ENCODE results near the gene LRRK1.

DNA sequence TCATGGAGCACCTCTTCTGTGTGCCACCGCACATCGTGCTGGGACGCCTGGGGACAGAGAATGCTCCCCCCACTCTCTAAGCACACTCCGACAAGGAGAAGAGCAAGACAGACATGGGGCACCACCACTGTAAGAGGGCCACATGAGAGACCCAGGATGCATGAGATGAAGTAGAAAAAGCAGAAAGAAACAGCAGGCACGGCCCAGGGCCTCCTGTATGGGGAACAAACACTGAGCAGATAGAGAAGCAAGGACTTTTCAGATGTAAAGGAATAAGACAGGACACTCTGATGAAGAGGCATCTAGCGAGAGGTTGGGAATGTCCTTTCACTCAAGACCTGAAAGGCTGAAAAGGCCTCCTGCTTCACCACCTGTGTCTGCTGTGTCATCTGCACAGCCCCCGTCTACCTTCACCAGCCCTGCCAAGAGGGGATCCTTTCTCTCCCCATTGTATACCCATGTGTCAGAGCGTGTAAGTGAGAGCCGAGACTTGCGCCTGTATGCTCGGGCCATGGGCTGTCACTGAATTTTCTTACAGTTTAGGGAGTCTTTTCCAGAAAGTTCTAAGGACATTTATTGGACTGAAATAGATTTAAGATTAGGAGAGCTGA is 125.6 kb downstream of the LRRK1 start:
- TF ChIP-seq REST (IDR thresholded peaks at IDR 0.05; ENCODE audit: low read depth, low read length) (no peak), TCF12 (IDR thresholded peaks at IDR 0.05) (no peak), CTCF (IDR thresholded peaks at IDR 0.05) (no peak), EZH2phosphoT487 (IDR thresholded peaks at IDR 0.05; ENCODE audit: borderline replicate concordance, low read depth) (no peak), NFIC (IDR thresholded peaks at IDR 0.05; ENCODE audit: borderline replicate concordance) (no peak), RFX5 (IDR thresholded peaks at IDR 0.05; ENCODE audit: low read length) (no peak), GATA2 (CRISPR knock-in tag; IDR thresholded peaks at IDR 0.05) (no peak), CHD2 (IDR thresholded peaks at IDR 0.05; ENCODE audit: low read length, partially characterized antibody) (no peak)
- TF ChIP-seq, protein P1, sequence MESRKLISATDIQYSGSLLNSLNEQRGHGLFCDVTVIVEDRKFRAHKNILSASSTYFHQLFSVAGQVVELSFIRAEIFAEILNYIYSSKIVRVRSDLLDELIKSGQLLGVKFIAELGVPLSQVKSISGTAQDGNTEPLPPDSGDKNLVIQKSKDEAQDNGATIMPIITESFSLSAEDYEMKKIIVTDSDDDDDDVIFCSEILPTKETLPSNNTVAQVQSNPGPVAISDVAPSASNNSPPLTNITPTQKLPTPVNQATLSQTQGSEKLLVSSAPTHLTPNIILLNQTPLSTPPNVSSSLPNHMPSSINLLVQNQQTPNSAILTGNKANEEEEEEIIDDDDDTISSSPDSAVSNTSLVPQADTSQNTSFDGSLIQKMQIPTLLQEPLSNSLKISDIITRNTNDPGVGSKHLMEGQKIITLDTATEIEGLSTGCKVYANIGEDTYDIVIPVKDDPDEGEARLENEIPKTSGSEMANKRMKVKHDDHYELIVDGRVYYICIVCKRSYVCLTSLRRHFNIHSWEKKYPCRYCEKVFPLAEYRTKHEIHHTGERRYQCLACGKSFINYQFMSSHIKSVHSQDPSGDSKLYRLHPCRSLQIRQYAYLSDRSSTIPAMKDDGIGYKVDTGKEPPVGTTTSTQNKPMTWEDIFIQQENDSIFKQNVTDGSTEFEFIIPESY (IDR thresholded peaks at IDR 0.05; ENCODE audit: borderline replicate concordance, low read depth), result no peak
